Astrocyte (in vitro differentiated cells and primary cell): ENCODE data around the gene TYSND1. TPM values are rescaled to one million over a fixed set of nuclear protein-coding genes. Genes with fewer than 3 reads are reported as not detected.

Experiments
- DNase-seq: peaks from one replicate; pipeline ENCODE4 v3.0.0-alpha.2; 2010; ENCODE audit warnings: low read depth
- FAIRE-seq: peaks from 2 replicates; lab custom pipeline; 2011; peaks lifted over from hg19 to GRCh38; lab: Jason Lieb, UNC
- H2AFZ ChIP-seq: 2 replicates; pipeline ENCODE4 v1.6.0; 2012; ENCODE audit warnings: low read depth, low read length, inconsistent platforms
- H3K27ac ChIP-seq: 2 replicates; pipeline ENCODE4 v1.5.1; 2011; ENCODE audit warnings: low read depth, low read length, inconsistent platforms
- H3K27me3 ChIP-seq: 2 replicates; pipeline ENCODE4 v1.6.0; 2011; ENCODE audit warnings: low read length, inconsistent platforms; ENCODE audit not compliant: insufficient read depth
- H3K36me3 ChIP-seq: 2 replicates; pipeline ENCODE4 v1.5.1; 2011; ENCODE audit warnings: low read length, inconsistent platforms; ENCODE audit not compliant: insufficient read depth
- H3K4me1 ChIP-seq: 2 replicates; pipeline ENCODE4 v1.5.1; 2011; ENCODE audit warnings: low read length, inconsistent platforms; ENCODE audit not compliant: insufficient read depth
- H3K4me2 ChIP-seq: 2 replicates; pipeline ENCODE4 v1.6.0; 2012; ENCODE audit warnings: low read length, inconsistent platforms
- H3K4me3 ChIP-seq: 2 replicates; pipeline ENCODE4 v1.5.1; 2011; ENCODE audit warnings: low read depth, mild to moderate bottlenecking, low read length, inconsistent platforms; ENCODE audit not compliant: insufficient read depth
- H3K79me2 ChIP-seq: 2 replicates; pipeline ENCODE4 v1.6.0; 2012; ENCODE audit warnings: mild to moderate bottlenecking, low read length, inconsistent platforms; ENCODE audit not compliant: insufficient read depth
- H3K9ac ChIP-seq: 2 replicates; pipeline ENCODE4 v1.6.0; 2012; ENCODE audit warnings: mild to moderate bottlenecking, low read length, inconsistent platforms
- H3K9me3 ChIP-seq: 2 replicates; pipeline ENCODE4 v1.5.1; 2012; ENCODE audit warnings: low read depth, mild to moderate bottlenecking, low read length, inconsistent platforms; ENCODE audit not compliant: insufficient read depth
- H4K20me1 ChIP-seq: 2 replicates; pipeline ENCODE4 v1.6.0; 2012; ENCODE audit warnings: low read length, inconsistent platforms; ENCODE audit not compliant: insufficient read depth
- H3K27ac Mint-ChIP-seq: one replicate; pipeline ENCODE4 v1.8.0; 2021; ENCODE audit warnings: mild to moderate bottlenecking, mixed read lengths; ENCODE audit not compliant: unreplicated experiment
- H3K27me3 Mint-ChIP-seq: one replicate; pipeline ENCODE4 v1.8.0; 2021; ENCODE audit warnings: low read depth, mixed read lengths; ENCODE audit not compliant: unreplicated experiment
- H3K36me3 Mint-ChIP-seq: one replicate; pipeline ENCODE4 v1.8.0; 2021; ENCODE audit warnings: low read depth, mixed read lengths; ENCODE audit not compliant: unreplicated experiment
- H3K4me1 Mint-ChIP-seq: one replicate; pipeline ENCODE4 v1.8.0; 2021; ENCODE audit warnings: low read depth, mixed read lengths; ENCODE audit not compliant: unreplicated experiment
- H3K4me3 Mint-ChIP-seq: one replicate; pipeline ENCODE4 v1.8.0; 2021; ENCODE audit warnings: mild to moderate bottlenecking, moderate library complexity, mixed read lengths; ENCODE audit not compliant: unreplicated experiment
- H3K9me3 Mint-ChIP-seq: one replicate; pipeline ENCODE4 v1.8.0; 2021; ENCODE audit warnings: mild to moderate bottlenecking, mixed read lengths; ENCODE audit not compliant: unreplicated experiment
- CTCF ChIP-seq: IDR thresholded peaks from 2 replicates; pipeline ENCODE4 v1.5.1; 2011; ENCODE audit warnings: low read depth, mild to moderate bottlenecking, inconsistent platforms, low read length, moderate library complexity; ENCODE audit not compliant: insufficient read depth
- EZH2 ChIP-seq: IDR thresholded peaks from 2 replicates; pipeline ENCODE4 v1.6.1; 2012; ENCODE audit warnings: mild to moderate bottlenecking, low read length, inconsistent platforms; ENCODE audit not compliant: insufficient read depth
- total RNA-seq: library from RNA; stranded (reverse); gene quantifications from 2 replicates; pipeline ENCODE4 v1.2.1, GENCODE V29; 2021

Gene TYSND1
- total RNA-seq, 1 donor from 2014 or later = 8.9 TPM

GRCh38 chr10:70096016-70096704, 50.3 kb downstream of the TYSND1 start:
- Histone ChIP-seq H3K9me3 (no peaks in the 10 kb centered on the region), H3K9ac (no peak overlapping the region), H3K27me3 (no peaks in the 10 kb centered on the region), H4K20me1 (no peaks in the 10 kb centered on the region), H3K4me3 (no peak overlapping the region), H3K4me2 (no peak overlapping the region), H3K4me1 (no peaks in the 10 kb centered on the region), H3K27ac (no peak overlapping the region), H3K79me2 (no peaks in the 10 kb centered on the region), H3K36me3 (peaks cover 16% of the 10 kb centered on the region), H2AFZ (no peak overlapping the region)
- TF ChIP-seq CTCF = no peak
- no peak for TF ChIP-seq EZH2
- H3K36me3 Mint-ChIP-seq = peaks cover 41% of the 10 kb centered on the region
- no peak overlapping the region for H3K4me3 Mint-ChIP-seq
- DNase-seq (no peak), FAIRE-seq (no peak)
- H3K4me1 Mint-ChIP-seq = no peaks in the 10 kb centered on the region
- H3K9me3 Mint-ChIP-seq = no peaks in the 10 kb centered on the region
- no peaks in the 10 kb centered on the region for H3K27me3 Mint-ChIP-seq
- H3K27ac Mint-ChIP-seq = no peak overlapping the region

GRCh38 chr10:70094250-70094649, 52.2 kb downstream of the TYSND1 start:
- H3K27ac ChIP-seq = no peak overlapping the region
- peaks cover 3% of the 10 kb centered on the region for H3K4me1 Mint-ChIP-seq
- peaks cover 9% of the 10 kb centered on the region for H3K36me3 ChIP-seq
- H3K9ac ChIP-seq = no peak overlapping the region
- H3K27me3 Mint-ChIP-seq = no peaks in the 10 kb centered on the region
- H3K4me2 ChIP-seq = no peak overlapping the region
- no peak overlapping the region for H3K4me3 ChIP-seq
- H3K27me3 ChIP-seq = no peaks in the 10 kb centered on the region
- H4K20me1 ChIP-seq = no peaks in the 10 kb centered on the region
- no peak overlapping the region for H3K27ac Mint-ChIP-seq
- DNase-seq (no peak), FAIRE-seq (no peak)
- H3K9me3 Mint-ChIP-seq = no peaks in the 10 kb centered on the region
- H3K79me2 ChIP-seq = no peaks in the 10 kb centered on the region
- TF ChIP-seq CTCF (no peak), EZH2 (no peak)
- H3K36me3 Mint-ChIP-seq = peaks cover 29% of the 10 kb centered on the region
- no peak overlapping the region for H3K4me3 Mint-ChIP-seq
- no peaks in the 10 kb centered on the region for H3K9me3 ChIP-seq
- H2AFZ ChIP-seq = no peak overlapping the region
- no peaks in the 10 kb centered on the region for H3K4me1 ChIP-seq

- H4K20me1 ChIP-seq = no peaks in the 10 kb centered on the region
- DNase-seq (no peak), FAIRE-seq (no peak)
- no peak overlapping the region for H3K27ac Mint-ChIP-seq
- no peaks in the 10 kb centered on the region for H3K27me3 ChIP-seq
- no peak overlapping the region for H2AFZ ChIP-seq
- H3K4me2 ChIP-seq = no peak overlapping the region
- peaks cover 22% of the 10 kb centered on the region for H3K36me3 Mint-ChIP-seq
- H3K27ac ChIP-seq = no peak overlapping the region
- no peaks in the 10 kb centered on the region for H3K4me1 ChIP-seq
- no peaks in the 10 kb centered on the region for H3K9me3 ChIP-seq
- TF ChIP-seq EZH2 (no peak), CTCF (no peak)
- no peaks in the 10 kb centered on the region for H3K27me3 Mint-ChIP-seq
- peaks cover 9% of the 10 kb centered on the region for H3K36me3 ChIP-seq
- no peak overlapping the region for H3K4me3 Mint-ChIP-seq
- peaks cover 3% of the 10 kb centered on the region for H3K4me1 Mint-ChIP-seq
- no peaks in the 10 kb centered on the region for H3K9me3 Mint-ChIP-seq
- no peak overlapping the region for H3K9ac ChIP-seq
- H3K79me2 ChIP-seq = no peaks in the 10 kb centered on the region
- no peak overlapping the region for H3K4me3 ChIP-seq
These were observed 53.1 kb downstream of the TYSND1 start for GRCh38 chr10:70093335-70093944.
